H1 (cell line): ENCODE results near the gene EDN1. TPM values are rescaled to one million over a fixed set of nuclear protein-coding genes. Genes with fewer than 3 reads are reported as not detected.

Experiments used
- CTCF ChIA-PET: fragments of 300-600 bp; sonication (Branson Sonifier 250); formaldehyde crosslinking; loops from one replicate; lab custom pipeline; 2021; ENCODE audit not compliant: partially characterized antibody; lab: Charles Lee
- POLR2A ChIA-PET: fragments of 300-600 bp; sonication (Branson Sonifier 250); formaldehyde crosslinking; loops from one replicate; lab custom pipeline; 2021; ENCODE audit warnings: inconsistent platforms; ENCODE audit not compliant: partially characterized antibody; lab: Charles Lee
- DNase-seq, 2 experiments: peaks; one replicate each; pipeline versions ENCODE4 v3.0.0 to v3.0.0-alpha.2; 2010 to 2022; ENCODE audit warnings: low spot score in 2 of 2, low read depth in 1 of 2, mixed read lengths in 1 of 2
- FAIRE-seq: peaks from 2 replicates; lab custom pipeline; 2011; peaks lifted over from hg19 to GRCh38; lab: Jason Lieb, UNC
- H2AFZ ChIP-seq: 2 replicates; pipeline ENCODE4 v1.8.1; 2012; ENCODE audit warnings: low read length, inconsistent platforms
- H2AK5ac ChIP-seq: 2 replicates; pipeline ENCODE4 v1.6.1; 2013; ENCODE audit warnings: low read depth, low read length
- H2BK120ac ChIP-seq: replicated peaks from 2 replicates; pipeline ENCODE3; 2013; ENCODE audit warnings: low read depth, low read length, inconsistent platforms
- H2BK12ac ChIP-seq: 2 replicates; pipeline ENCODE4 v1.6.1; 2013; ENCODE audit warnings: low read depth, low read length
- H2BK15ac ChIP-seq: 2 replicates; pipeline ENCODE4 v1.6.1; 2013; ENCODE audit warnings: low read length
- H2BK20ac ChIP-seq: 2 replicates; pipeline ENCODE4 v1.6.1; 2013; ENCODE audit warnings: low read length
- H2BK5ac ChIP-seq: 2 replicates; pipeline ENCODE4 v1.6.1; 2013; ENCODE audit warnings: low read depth, low read length
- H3K14ac ChIP-seq: 2 replicates; pipeline ENCODE4 v1.6.1; 2013; ENCODE audit warnings: inconsistent platforms; ENCODE audit not compliant: insufficient read length
- H3K18ac ChIP-seq: 2 replicates; pipeline ENCODE4 v1.6.1; 2013; ENCODE audit warnings: low read length; ENCODE audit errors: extremely low read depth
- H3K23ac ChIP-seq: 2 replicates; pipeline ENCODE4 v1.6.1; 2013; ENCODE audit warnings: inconsistent platforms; ENCODE audit not compliant: insufficient read length
- H3K23me2 ChIP-seq: 2 replicates; pipeline ENCODE4 v1.6.1; 2013; ENCODE audit warnings: low read depth, low read length
- H3K27ac ChIP-seq: 2 replicates; pipeline ENCODE4 v1.6.1; 2011; ENCODE audit warnings: low read depth, low read length, inconsistent platforms
- H3K27me3 ChIP-seq, 4 experiments: replicated peaks in 1 of 4; 1 replicate in 1 of 4; 2 replicates in 3 of 4; pipeline versions ENCODE4 v1.6.1 to v1.8.1; 2011 to 2013; ENCODE audit warnings: low read length in 3 of 4, mild to moderate bottlenecking in 3 of 4, inconsistent platforms in 2 of 4, mixed read lengths in 2 of 4, moderate library complexity in 1 of 4; ENCODE audit not compliant: control insufficient read depth in 3 of 4, insufficient read depth in 3 of 4; ENCODE audit errors: extremely low read depth in 1 of 4
- H3K36me3 ChIP-seq, 4 experiments: 2 replicates each; pipeline versions ENCODE4 v1.6.1 to v1.8.1; 2011 to 2013; ENCODE audit warnings: mild to moderate bottlenecking in 4 of 4, low read length in 3 of 4, moderate library complexity in 2 of 4, control low read depth in 1 of 4, inconsistent platforms in 1 of 4; ENCODE audit not compliant: insufficient read depth in 4 of 4, control insufficient read depth in 2 of 4
- H3K4ac ChIP-seq: replicated peaks from 2 replicates; pipeline ENCODE3; 2013; ENCODE audit warnings: low read length, low read depth, mixed read lengths, inconsistent platforms; ENCODE audit not compliant: insufficient read length
- H3K4me1 ChIP-seq, 4 experiments: replicated peaks in 1 of 4; 1 replicate in 1 of 4; 2 replicates in 3 of 4; pipeline versions ENCODE4 v1.6.1 to v1.8.1; 2011 to 2013; ENCODE audit warnings: low read length in 3 of 4, inconsistent platforms in 2 of 4, mixed read lengths in 1 of 4; ENCODE audit not compliant: insufficient read depth in 4 of 4, control insufficient read depth in 3 of 4
- H3K4me2 ChIP-seq, 2 experiments: 2 replicates each; pipeline versions ENCODE4 v1.6.1 to v1.8.1; 2011 to 2013; ENCODE audit warnings: low read depth in 2 of 2, low read length in 2 of 2, control low read depth in 1 of 2, inconsistent platforms in 1 of 2, mild to moderate bottlenecking in 1 of 2; ENCODE audit not compliant: insufficient read depth in 1 of 2
- H3K4me3 ChIP-seq, 4 experiments: fragments of 200-600, 300-600 bp in 1 of 4; sonication (generic), shearing (Covaris generic), sonication (Bioruptor Twin) in 1 of 4; 2 replicates each; pipeline versions ENCODE4 v1.5.1 to v1.8.1; 2011 to 2016; ENCODE audit warnings: low read length in 4 of 4, low read depth in 3 of 4, control low read depth in 2 of 4, inconsistent platforms in 2 of 4, mild to moderate bottlenecking in 2 of 4, mixed read lengths in 1 of 4, moderate library complexity in 1 of 4; ENCODE audit not compliant: insufficient read depth in 2 of 4; ENCODE audit errors: extremely low read depth in 1 of 4
- H3K56ac ChIP-seq: replicated peaks from 2 replicates; pipeline ENCODE3; 2013; ENCODE audit warnings: low read depth, mild to moderate bottlenecking, mixed read lengths, low read length, inconsistent platforms; ENCODE audit not compliant: insufficient read length
- H3K79me1 ChIP-seq: 2 replicates; pipeline ENCODE4 v1.6.1; 2013; ENCODE audit warnings: low read depth, low read length, control low read depth
- H3K79me2 ChIP-seq, 2 experiments: 2 replicates each; pipeline versions ENCODE4 v1.6.1 to v1.8.1; 2012 to 2013; ENCODE audit warnings: low read length in 2 of 2, mild to moderate bottlenecking in 2 of 2, inconsistent platforms in 1 of 2; ENCODE audit not compliant: insufficient read depth in 2 of 2, control insufficient read depth in 1 of 2
- H3K9ac ChIP-seq, 4 experiments: replicated peaks in 1 of 4; 1 replicate in 1 of 4; 2 replicates in 3 of 4; pipeline versions ENCODE4 v1.6.1 to v1.8.1; 2011 to 2013; ENCODE audit warnings: low read depth in 3 of 4, low read length in 3 of 4, control low read depth in 2 of 4, mild to moderate bottlenecking in 2 of 4, moderate library complexity in 2 of 4, inconsistent platforms in 1 of 4; ENCODE audit errors: extremely low read depth in 1 of 4
- H3K9me3 ChIP-seq, 2 experiments: 2 replicates each; pipeline versions ENCODE4 v1.6.1 to v1.8.1; 2012 to 2013; ENCODE audit warnings: mild to moderate bottlenecking in 2 of 2, moderate library complexity in 2 of 2, control low read depth in 1 of 2, inconsistent platforms in 1 of 2, low read depth in 1 of 2, low read length in 1 of 2, mixed read lengths in 1 of 2; ENCODE audit not compliant: insufficient read depth in 2 of 2
- H4K20me1 ChIP-seq, 2 experiments: replicated peaks in 1 of 2; 2 replicates each; pipeline versions ENCODE3 to v1.8.1; 2011 to 2013; ENCODE audit warnings: inconsistent platforms in 2 of 2, low read length in 2 of 2, mild to moderate bottlenecking in 1 of 2; ENCODE audit not compliant: insufficient read depth in 2 of 2, control insufficient read depth in 1 of 2
- H4K5ac ChIP-seq: 2 replicates; pipeline ENCODE4 v1.6.1; 2013; ENCODE audit warnings: low read length, low read depth, mixed read lengths, inconsistent platforms; ENCODE audit not compliant: insufficient read length
- H4K8ac ChIP-seq: 2 replicates; pipeline ENCODE4 v1.8.0; 2013; ENCODE audit warnings: mild to moderate bottlenecking, moderate library complexity, low read length, inconsistent platforms; ENCODE audit not compliant: insufficient read depth; ENCODE audit errors: extremely low read depth
- H4K91ac ChIP-seq: replicated peaks from 2 replicates; pipeline ENCODE3; 2013; ENCODE audit warnings: low read length, mixed read lengths, inconsistent platforms; ENCODE audit not compliant: insufficient read length
- ASH2L ChIP-seq: fragments of 200-600, 300-600 bp; sonication (generic); IDR thresholded peaks from one replicate; pipeline ENCODE4 v1.7.1; 2017; ENCODE audit warnings: low read length
- CTBP2 ChIP-seq: IDR thresholded peaks from 2 replicates; pipeline ENCODE4 v1.7.0; 2011; ENCODE audit warnings: borderline replicate concordance, mild to moderate bottlenecking, moderate library complexity, mixed read lengths, low read length; ENCODE audit not compliant: insufficient read depth, insufficient read length
- HDAC6 ChIP-seq: IDR thresholded peaks from one replicate; pipeline ENCODE4 v1.7.1; 2012; ENCODE audit warnings: low read depth, mild to moderate bottlenecking, inconsistent platforms, low read length, moderate library complexity
- RFX5 ChIP-seq: IDR thresholded peaks from 2 replicates; pipeline ENCODE4 v1.6.1; 2011; ENCODE audit warnings: low read depth, low read length, improper control_type of control experiment, borderline replicate concordance
- WGBS, 2 experiments: shearing (Covaris generic) in 1 of 2; methylation state at CpG; one replicate each; pipeline versions ENCODE4 v1.1.6 to v1.1.7; 2013 to 2015; ENCODE audit warnings: low lambda C conversion rate in 2 of 2, mixed read lengths in 2 of 2, inconsistent platforms in 1 of 2, low coverage in 1 of 2, missing lambda C conversion rate in 1 of 2; ENCODE audit not compliant: insufficient replicate concordance in 2 of 2, insufficient coverage in 1 of 2, insufficient read length in 1 of 2; ENCODE audit errors: extremely low coverage in 1 of 2, missing lambda C conversion rate in 1 of 2; 5-methylcytosine and 5-hydroxymethylcytosine counted together
- polyA plus RNA-seq, 7 experiments: library from polyadenylated mRNA; depleted of rRNA in 3 of 7; stranded (reverse) in 5 of 7; unstranded in 2 of 7; fragments of >200 nt in 5 of 7; fragments of 200-250 nt in 2 of 7; gene quantifications; 1 replicate in 5 of 7; 2 replicates in 1 of 7; 4 replicates in 1 of 7; pipeline versions ENCODE4 v1.2.1 to v1.2.3, GENCODE V29; 2011 to 2013; ENCODE audit warnings: missing spikeins in 2 of 7, mixed read lengths in 2 of 7
- total RNA-seq: library from RNA; stranded (reverse); fragmentation: NEBNext Ultra II Directional; extraction: Animal tissue kit (Norgen Biotek cat#: 25700); gene quantifications from 2 replicates; pipeline ENCODE4 v1.2.1, GENCODE V29; 2021

EDN1 gene
- total and polyA plus RNA-seq, 2 of the 8 experiments (the other 6 are each of a cell fraction or from before 2014, with no cell fraction given), result 0.23 to 1.1 TPM

DNA sequence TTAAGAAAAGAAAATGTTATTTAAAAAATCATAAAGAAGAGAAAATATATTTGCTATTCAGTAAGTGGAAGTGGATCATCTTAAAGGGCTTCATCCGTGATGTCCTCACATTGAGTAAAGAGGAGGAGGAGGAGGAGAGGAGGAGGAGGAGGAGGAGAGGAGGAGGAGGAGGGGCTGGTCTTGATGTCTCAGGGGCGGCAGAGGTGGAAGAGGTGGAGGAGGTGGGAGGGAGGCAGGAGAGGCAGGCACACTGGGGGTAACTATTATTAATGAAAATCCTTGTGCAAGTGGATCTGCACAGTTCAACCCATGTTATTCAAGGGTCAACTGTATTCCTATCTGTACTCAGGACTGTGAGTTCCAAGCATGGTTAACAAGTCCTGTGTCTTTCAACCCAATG lies 47.0 kb upstream of the EDN1 start:
- CTCF ChIA-PET, result interaction anchor here (1.2 kb wide), 2 partner anchors 10 to 44 kb away, joined by 4 to 6 read pairs; no protein-coding TSS in a partner anchor

More for the DNA sequence above, 47.0 kb upstream of the EDN1 start:
- Histone ChIP-seq H3K27me3 (no peaks in the 10 kb centered on the region), H2BK15ac (no peak overlapping the region), H3K4me2 (no peak overlapping the region), H3K14ac (no peak overlapping the region), H3K56ac (no peak overlapping the region), H2BK120ac (no peak overlapping the region), H4K91ac (no peak overlapping the region), H3K23ac (no peak overlapping the region), H3K9me3 (no peaks in the 10 kb centered on the region), H4K20me1 (no peaks in the 10 kb centered on the region), H2BK20ac (no peak overlapping the region), H3K4ac (no peak overlapping the region), H4K5ac (no peak overlapping the region), H3K79me1 (no peaks in the 10 kb centered on the region), H3K18ac (no peak overlapping the region), H2AFZ (no peak overlapping the region), H3K27ac (no peak overlapping the region), H2BK12ac (no peak overlapping the region), H4K8ac (no peak overlapping the region), H2BK5ac (no peak overlapping the region), H3K9ac (no peak overlapping the region), H2AK5ac (no peak overlapping the region), H3K23me2 (no peaks in the 10 kb centered on the region), H3K4me3 (no peak overlapping the region), H3K79me2 (no peaks in the 10 kb centered on the region), H3K36me3 (no peaks in the 10 kb centered on the region), H3K4me1 (peaks cover 0 to 5% (median 3%) of the 10 kb centered on the region in 4 experiments; a peak in 3 of 7 replicates)
- no peak for TF ChIP-seq RFX5
- no peak for TF ChIP-seq HDAC6
- TF ChIP-seq ASH2L, result no peak
- no peak for TF ChIP-seq CTBP2
- no peak for FAIRE-seq
- POLR2A ChIA-PET, result no interaction called here
- WGBS, 2 experiments, result no CpG with 5 or more reads among the region's 2 CpGs
- no peak for DNase-seq
